Tibial nerve (tissue), 4 donors: ENCODE data around the gene CCDC17. TPM values are rescaled to one million over a fixed set of nuclear protein-coding genes. Genes with fewer than 3 reads are reported as not detected.
"Not testable (repeated sequence)": the region's sequence is repeated elsewhere in the genome, so short reads cannot be mapped to it uniquely, and the experiment has no call there.

ENCODE experiments used
- DNase-seq, 2 donors: peaks; one replicate each; pipeline ENCODE4 v3.0.0-alpha.2; 2019; ENCODE audit warnings: low spot score in 2 of 2
- H3K27ac ChIP-seq, 4 donors: fragments of 200-600 bp; sonication (generic) in 3 of 4; one replicate each; pipeline ENCODE4 v1.5.1; 2017 to 2019; ENCODE audit warnings: mild to moderate bottlenecking in 1 of 4
- H3K27me3 ChIP-seq, 2 donors: fragments of 200-600 bp; sonication (generic) in 1 of 2; one replicate each; pipeline versions ENCODE4 v1.5.1 to v1.6.0; 2017 to 2019
- H3K36me3 ChIP-seq, 3 donors: fragments of 200-600 bp; sonication (generic); one replicate each; pipeline ENCODE4 v1.5.1; 2018 to 2019
- H3K4me1 ChIP-seq, 4 donors: fragments of 200-600 bp; sonication (generic) in 3 of 4; one replicate each; pipeline ENCODE4 v1.5.1; 2017 to 2019
- H3K4me3 ChIP-seq, 4 donors: fragments of 200-600 bp; sonication (generic) in 3 of 4; one replicate each; pipeline ENCODE4 v1.5.1; 2017 to 2019; ENCODE audit warnings: mild to moderate bottlenecking in 1 of 4, moderate library complexity in 1 of 4
- H3K9me3 ChIP-seq, 4 donors: fragments of 200-600 bp; sonication (generic) in 3 of 4; one replicate each; pipeline ENCODE4 v1.5.1; 2017 to 2019
- EP300 ChIP-seq, 2 donors: sonication (generic); formaldehyde crosslinking; IDR thresholded peaks; one replicate each; pipeline ENCODE4 v1.6.1; 2017; ENCODE audit warnings: antibody characterized with exemption in 2 of 2, mild to moderate bottlenecking in 1 of 2
- POLR2A ChIP-seq, 2 donors: fragments of 450-650 bp; IDR thresholded peaks; one replicate each; pipeline ENCODE4 v1.6.1; 2017; ENCODE audit warnings: antibody characterized with exemption in 2 of 2, mild to moderate bottlenecking in 2 of 2, moderate library complexity in 2 of 2
- WGBS, 2 donors: methylation state at CpG; one replicate each; pipeline ENCODE4 v1.1.5; 2018; 5-methylcytosine and 5-hydroxymethylcytosine counted together
- total RNA-seq, 4 donors: library from RNA; depleted of rRNA; stranded (reverse); fragments of >200 nt; gene quantifications; one replicate each; pipeline ENCODE4 v1.1.0, GENCODE V29; 2016
- TF ChIP-seq, protein P1 (sequence below), 5 experiments: fragments of 200-600 bp in 3 of 5; fragments of 450-650 bp in 2 of 5; sonication (generic) in 3 of 5; IDR thresholded peaks; one replicate each; pipeline ENCODE4 v1.5.1; 2016 to 2019; ENCODE audit warnings: antibody characterized with exemption in 5 of 5, mild to moderate bottlenecking in 3 of 5, moderate library complexity in 2 of 5

CCDC17 gene
- total RNA-seq, 4 donors from 2014 or later = 0.44 to 5.9 (median 4.3) TPM

DNA sequence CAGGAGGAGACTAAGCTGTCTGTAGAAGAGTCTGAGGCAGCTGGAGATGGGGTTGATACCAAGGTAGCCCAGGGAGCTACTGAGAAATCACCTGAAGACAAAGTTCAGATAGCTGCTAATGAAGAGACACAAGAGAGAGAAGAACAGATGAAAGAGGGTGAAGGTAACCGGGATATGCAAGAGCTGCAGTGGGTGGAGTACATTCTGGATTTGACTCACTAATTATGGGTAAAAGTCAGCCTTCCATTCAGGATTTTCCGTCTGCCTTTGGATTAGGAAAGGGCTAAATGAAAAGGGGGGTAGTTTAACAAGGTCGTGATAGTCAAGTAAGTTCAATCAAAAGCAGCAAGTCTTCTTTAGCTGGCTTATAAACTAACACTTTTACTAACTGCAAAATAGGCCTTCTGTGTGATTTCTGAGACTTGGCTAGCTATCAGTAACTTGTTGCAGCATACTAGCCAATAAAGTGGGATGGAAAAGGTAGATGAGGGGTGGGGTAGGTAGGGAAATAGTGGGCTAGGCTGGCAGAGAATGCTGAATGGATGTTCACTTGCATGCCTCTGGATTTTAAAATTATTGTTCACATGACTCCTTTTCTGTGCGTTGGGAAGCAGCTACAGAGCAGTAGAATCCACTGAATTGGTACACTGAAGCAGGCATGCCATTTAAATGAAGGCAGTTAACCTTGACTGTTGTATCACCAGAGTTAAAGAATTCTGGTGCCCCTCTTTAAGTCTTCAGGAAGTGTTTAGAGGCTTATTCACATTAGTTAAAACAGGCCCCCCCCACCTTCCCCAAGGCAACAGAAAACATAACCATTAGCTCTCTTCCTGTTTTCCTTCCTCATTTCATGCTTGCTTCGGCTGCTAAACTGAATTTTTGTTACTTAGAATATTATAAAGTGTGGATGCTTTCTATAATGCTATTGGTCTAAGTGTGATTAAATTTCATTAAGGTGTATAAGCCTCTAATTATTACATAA is 15.4 kb downstream of the CCDC17 start:
- TF ChIP-seq, protein P1, sequence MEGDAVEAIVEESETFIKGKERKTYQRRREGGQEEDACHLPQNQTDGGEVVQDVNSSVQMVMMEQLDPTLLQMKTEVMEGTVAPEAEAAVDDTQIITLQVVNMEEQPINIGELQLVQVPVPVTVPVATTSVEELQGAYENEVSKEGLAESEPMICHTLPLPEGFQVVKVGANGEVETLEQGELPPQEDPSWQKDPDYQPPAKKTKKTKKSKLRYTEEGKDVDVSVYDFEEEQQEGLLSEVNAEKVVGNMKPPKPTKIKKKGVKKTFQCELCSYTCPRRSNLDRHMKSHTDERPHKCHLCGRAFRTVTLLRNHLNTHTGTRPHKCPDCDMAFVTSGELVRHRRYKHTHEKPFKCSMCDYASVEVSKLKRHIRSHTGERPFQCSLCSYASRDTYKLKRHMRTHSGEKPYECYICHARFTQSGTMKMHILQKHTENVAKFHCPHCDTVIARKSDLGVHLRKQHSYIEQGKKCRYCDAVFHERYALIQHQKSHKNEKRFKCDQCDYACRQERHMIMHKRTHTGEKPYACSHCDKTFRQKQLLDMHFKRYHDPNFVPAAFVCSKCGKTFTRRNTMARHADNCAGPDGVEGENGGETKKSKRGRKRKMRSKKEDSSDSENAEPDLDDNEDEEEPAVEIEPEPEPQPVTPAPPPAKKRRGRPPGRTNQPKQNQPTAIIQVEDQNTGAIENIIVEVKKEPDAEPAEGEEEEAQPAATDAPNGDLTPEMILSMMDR (IDR thresholded peaks at IDR 0.05) = no peak
- TF ChIP-seq EP300 (IDR thresholded peaks at IDR 0.05) = no peak
- TF ChIP-seq POLR2A (IDR thresholded peaks at IDR 0.05) = no peak
- H3K36me3 ChIP-seq = peaks cover 0 to 54% (median 12%) of the 10 kb centered on the region in 3 donors
- H3K9me3 ChIP-seq = no peaks in the 10 kb centered on the region
- peak overlapping the region in 1 of 4 donors; percentile 55 for H3K27ac ChIP-seq
- no peak overlapping the region for H3K4me3 ChIP-seq
- peaks cover 0 to 5% (median 0%) of the 10 kb centered on the region in 4 donors for H3K4me1 ChIP-seq
- DNase-seq = peak in 1 of 2 donors; percentile 30
- 76% methylated on average over 5 of the region's 5 CpGs for WGBS, 2 donors
- no peaks in the 10 kb centered on the region for H3K27me3 ChIP-seq

GRCh38 chr1:45607404-45608074 is 16.3 kb downstream of the CCDC17 start:
- H3K27ac ChIP-seq = peak overlapping the region in 1 of 4 donors; percentile 55
- DNase-seq = no peak
- WGBS, 2 donors = 73 to 76% methylated on average over 6 of the region's 6 CpGs
- no peak overlapping the region for H3K4me3 ChIP-seq
- H3K36me3 ChIP-seq = peaks cover 0 to 47% (median 12%) of the 10 kb centered on the region in 3 donors
- peaks cover 0 to 5% (median 0%) of the 10 kb centered on the region in 4 donors for H3K4me1 ChIP-seq
- no peaks in the 10 kb centered on the region for H3K9me3 ChIP-seq
- no peaks in the 10 kb centered on the region for H3K27me3 ChIP-seq
- TF ChIP-seq, protein P1 (IDR thresholded peaks at IDR 0.05) = no peak
- no peak for TF ChIP-seq POLR2A (IDR thresholded peaks at IDR 0.05)
- TF ChIP-seq EP300 (IDR thresholded peaks at IDR 0.05) = no peak

- no peaks in the 10 kb centered on the region for H3K27me3 ChIP-seq
- peaks cover 0 to 31% (median 0%) of the 10 kb centered on the region in 3 donors for H3K36me3 ChIP-seq
- no peak overlapping the region for H3K4me3 ChIP-seq
- H3K9me3 ChIP-seq = no peaks in the 10 kb centered on the region
- no peak overlapping the region for H3K27ac ChIP-seq
- WGBS, 2 donors = 92 to 94% methylated on average over 2 of the region's 2 CpGs
- peaks cover 0 to 8% (median 0%) of the 10 kb centered on the region in 4 donors for H3K4me1 ChIP-seq
- no peak for TF ChIP-seq EP300 (IDR thresholded peaks at IDR 0.05)
- TF ChIP-seq, protein P1 (IDR thresholded peaks at IDR 0.05) = no peak
- no peak for TF ChIP-seq POLR2A (IDR thresholded peaks at IDR 0.05)
- no peak for DNase-seq
Observed at GRCh38 chr1:45604239-45604638, 19.6 kb downstream of the CCDC17 start.

DNA sequence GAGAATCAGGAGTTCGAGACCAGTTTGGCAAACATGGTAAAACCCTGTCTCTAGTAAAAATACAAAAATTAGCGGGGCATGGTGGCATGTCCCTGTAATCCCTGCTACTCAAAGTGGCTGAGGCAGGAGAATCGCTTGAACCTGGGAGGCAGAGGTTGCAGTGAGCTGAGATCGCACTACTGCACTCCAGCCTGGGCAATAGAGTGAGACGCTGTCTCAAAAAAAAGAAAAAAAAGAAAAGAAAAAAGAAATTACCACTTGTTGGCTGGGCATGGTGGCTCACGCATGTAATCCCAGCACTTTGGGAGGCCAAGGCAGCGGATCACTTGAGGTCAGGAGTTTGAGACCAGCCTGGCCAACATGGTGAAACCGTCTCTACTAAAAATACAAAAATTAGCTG is 27.1 kb downstream of the CCDC17 start:
- WGBS, 2 donors = 98% methylated on average over 8 of the region's 8 CpGs
- DNase-seq, H3K27ac ChIP-seq, H3K4me3 ChIP-seq, H3K9me3 ChIP-seq, H3K4me1 ChIP-seq, H3K27me3 ChIP-seq: not testable (repeated sequence)
- H3K36me3 ChIP-seq = peaks cover 0 to 44% (median 0%) of the 10 kb centered on the region in 3 donors

DNA sequence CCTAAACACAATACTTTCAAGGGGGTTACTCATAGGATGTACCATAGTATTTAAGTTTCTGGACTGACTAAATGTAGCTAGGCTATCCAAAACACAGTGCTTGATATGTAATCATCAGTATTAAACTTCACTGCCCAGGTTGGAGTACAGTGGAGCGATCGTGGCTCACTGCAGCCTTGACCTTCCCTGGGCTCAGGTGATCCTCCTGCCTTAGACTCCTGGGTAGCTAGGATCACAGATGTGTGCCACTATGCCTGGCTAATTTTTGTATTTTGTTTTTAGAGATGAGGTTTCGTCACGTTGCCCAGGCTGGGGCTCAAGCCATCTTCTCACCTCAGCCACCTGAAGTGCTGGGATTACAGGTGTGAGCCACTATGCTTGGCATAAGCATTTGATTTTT is 29.4 kb downstream of the CCDC17 start:
- TF ChIP-seq POLR2A (IDR thresholded peaks at IDR 0.05) (no peak), EP300 (IDR thresholded peaks at IDR 0.05) (no peak)
- TF ChIP-seq, protein P1 (IDR thresholded peaks at IDR 0.05) = no peak
- no peaks in the 10 kb centered on the region for H3K27me3 ChIP-seq
- H3K4me3 ChIP-seq = no peak overlapping the region
- WGBS, 2 donors = 82% methylated on average over 4 of the region's 4 CpGs
- H3K9me3 ChIP-seq = no peaks in the 10 kb centered on the region
- H3K36me3 ChIP-seq = peaks cover 0 to 49% (median 0%) of the 10 kb centered on the region in 3 donors
- no peak overlapping the region for H3K27ac ChIP-seq
- H3K4me1 ChIP-seq = peaks cover 0 to 3% (median 0%) of the 10 kb centered on the region in 4 donors
- no peak for DNase-seq
